Lower leg skin (tissue), 4 donors: Measurements from ENCODE around the gene RHPN2. TPM values are rescaled to one million over a fixed set of nuclear protein-coding genes. Genes with fewer than 3 reads are reported as not detected.
"Not testable (repeated sequence)": the region's sequence is repeated elsewhere in the genome, so short reads cannot be mapped to it uniquely, and the experiment has no call there.

Experiments
- DNase-seq, 2 donors: peaks; one replicate each; pipeline ENCODE4 v3.0.0-alpha.2; 2019; ENCODE audit warnings: low spot score in 2 of 2
- H3K4me3 ChIP-seq: fragments of 200-600 bp; sonication (generic); 2 replicates; pipeline ENCODE4 v1.5.1; 2017; ENCODE audit warnings: mild to moderate bottlenecking, low read depth; ENCODE audit not compliant: poor library complexity, severe bottlenecking
- CTCF ChIP-seq, 3 donors: fragments of 450-650 bp; IDR thresholded peaks; one replicate each; pipeline ENCODE4 v1.5.1; 2016; ENCODE audit warnings: antibody characterized with exemption in 3 of 3, mild to moderate bottlenecking in 3 of 3, moderate library complexity in 2 of 3
- POLR2A ChIP-seq, 2 donors: fragments of 450-650 bp; IDR thresholded peaks; one replicate each; pipeline ENCODE4 v1.6.1; 2016 to 2017; ENCODE audit warnings: antibody characterized with exemption in 2 of 2, mild to moderate bottlenecking in 1 of 2, moderate library complexity in 1 of 2
- WGBS, 2 donors: methylation state at CpG; one replicate each; pipeline ENCODE4 v1.1.5; 2018; 5-methylcytosine and 5-hydroxymethylcytosine counted together
- intact Hi-C: fragments of 100-400 bp; cut with DNase I; formaldehyde crosslinking; loops from one replicate; pipeline ENCODE4 v1.15.0; 2023; ENCODE audit warnings: low total_unique reads
- total RNA-seq, 4 donors: library from RNA; depleted of rRNA; stranded (reverse); fragments of >200 nt; gene quantifications; one replicate each; pipeline ENCODE4 v1.1.0, GENCODE V29; 2016

The RHPN2 gene
- total RNA-seq, 4 donors from 2014 or later: 4.0 to 25.7 (median 19.9) TPM

- DNase-seq: no peak
- H3K4me3 ChIP-seq: no peak overlapping the region
- WGBS, 2 donors: 83 to 86% methylated on average over 14 of the region's 14 CpGs
- TF ChIP-seq CTCF (IDR thresholded peaks at IDR 0.05) (no peak), POLR2A (IDR thresholded peaks at IDR 0.05) (no peak)
- intact Hi-C loops: no loop called here
These were observed 66.9 kb downstream of the RHPN2 start for GRCh38 chr19:32997716-32998355.

GRCh38 chr19:32997061-32997464, 67.6 kb downstream of the RHPN2 start:
- intact Hi-C loops, DNase-seq, H3K4me3 ChIP-seq: not testable (repeated sequence)
- WGBS, 2 donors: 70 to 77% methylated on average over 7 of the region's 7 CpGs

GRCh38 chr19:32995966-32996365, 68.7 kb downstream of the RHPN2 start:
- 92 to 97% methylated on average over 5 to 11 of the region's 17 CpGs for WGBS, 2 donors
- DNase-seq, H3K4me3 ChIP-seq, intact Hi-C loops: not testable (repeated sequence)

- DNase-seq: no peak
- TF ChIP-seq POLR2A (IDR thresholded peaks at IDR 0.05) (no peak), CTCF (IDR thresholded peaks at IDR 0.05) (no peak)
- intact Hi-C loops: no loop called here
- WGBS, 2 donors: 77 to 80% methylated on average over 5 of the region's 5 CpGs
- H3K4me3 ChIP-seq: no peak overlapping the region
These were observed 76.0 kb downstream of the RHPN2 start for GRCh38 chr19:32988724-32989123.

- 91 to 94% methylated on average over 5 of the region's 5 CpGs for WGBS, 2 donors
- not testable (repeated sequence) for H3K4me3 ChIP-seq, DNase-seq
These were observed 76.4 kb downstream of the RHPN2 start for GRCh38 chr19:32988254-32988653.

GRCh38 chr19:32982488-32982887, 82.2 kb downstream of the RHPN2 start:
- DNase-seq, H3K4me3 ChIP-seq, intact Hi-C loops: not testable (repeated sequence)
- WGBS, 2 donors: 94 to 95% methylated on average over 6 of the region's 6 CpGs

More at GRCh38 chr19:32988254-32988653, 76.4 kb downstream of the RHPN2 start:
- intact Hi-C loops: not testable (repeated sequence)

- intact Hi-C loops, H3K4me3 ChIP-seq, DNase-seq: not testable (repeated sequence)
- 76 to 84% methylated on average over 7 of the region's 7 CpGs for WGBS, 2 donors
These were observed 84.9 kb downstream of the RHPN2 start for GRCh38 chr19:32979807-32980206.

GRCh38 chr19:32977813-32978212, 86.9 kb downstream of the RHPN2 start:
- H3K4me3 ChIP-seq, intact Hi-C loops, DNase-seq: not testable (repeated sequence)
- WGBS, 2 donors: 84 to 97% methylated on average over 4 of the region's 4 CpGs

- H3K4me3 ChIP-seq: no peak overlapping the region
- WGBS, 2 donors: 72 to 83% methylated on average over 7 of the region's 7 CpGs
- intact Hi-C loops: no loop called here
- no peak for TF ChIP-seq CTCF (IDR thresholded peaks at IDR 0.05)
- no peak for TF ChIP-seq POLR2A (IDR thresholded peaks at IDR 0.05)
- no peak for DNase-seq
These were observed 87.4 kb downstream of the RHPN2 start for GRCh38 chr19:32977280-32977679.
